ENCODE results near the gene SUN2.

SUN2 gene

GRCh38 chr22:38768036-38768435, 12.2 kb upstream of the SUN2 start:
- FAIRE-seq (no peak), DNase-seq (ENCODE audit: insufficient read length, low spot score) (no peak)
- TF ChIP-seq POLR2AphosphoS5 (IDR thresholded peaks at IDR 0.05; ENCODE audit: low read depth, low read length) (no peak), PAX5 (IDR thresholded peaks at IDR 0.05; ENCODE audit: insufficient read depth, low read length, severe bottlenecking) (no peak), POU2F2 (IDR thresholded peaks at IDR 0.05; ENCODE audit: low read depth, low read length) (no peak), POLR2A (IDR thresholded peaks at IDR 0.05; ENCODE audit: low read depth, low read length) (no peak), SPI1 (IDR thresholded peaks at IDR 0.05; ENCODE audit: low read depth, low read length) (no peak), TAF1 (IDR thresholded peaks at IDR 0.05; ENCODE audit: low read depth, low read length) (no peak)

GRCh38 chr22:38767313-38767712, 11.5 kb upstream of the SUN2 start:
- no peak for TF ChIP-seq POLR2A (IDR thresholded peaks at IDR 0.05; ENCODE audit: low read depth, low read length)
- no peak for TF ChIP-seq PAX5 (IDR thresholded peaks at IDR 0.05; ENCODE audit: insufficient read depth, low read length, severe bottlenecking)
- TF ChIP-seq SPI1 (IDR thresholded peaks at IDR 0.05; ENCODE audit: low read depth, low read length), result no peak
- TF ChIP-seq TAF1 (IDR thresholded peaks at IDR 0.05; ENCODE audit: low read depth, low read length), result no peak
- no peak for TF ChIP-seq POLR2AphosphoS5 (IDR thresholded peaks at IDR 0.05; ENCODE audit: low read depth, low read length)
- TF ChIP-seq POU2F2 (IDR thresholded peaks at IDR 0.05; ENCODE audit: low read depth, low read length), result no peak
- DNase-seq (ENCODE audit: insufficient read length, low spot score), result no peak
- no peak for FAIRE-seq

GRCh38 chr22:38766076-38766777, 10.4 kb upstream of the SUN2 start:
- DNase-seq (ENCODE audit: insufficient read length, low spot score) (no peak), FAIRE-seq (peak; percentile 80)
- no peak for TF ChIP-seq POU2F2 (IDR thresholded peaks at IDR 0.05; ENCODE audit: low read depth, low read length)
- TF ChIP-seq PAX5 (IDR thresholded peaks at IDR 0.05; ENCODE audit: insufficient read depth, low read length, severe bottlenecking), result no peak
- no peak for TF ChIP-seq POLR2A (IDR thresholded peaks at IDR 0.05; ENCODE audit: low read depth, low read length)
- TF ChIP-seq TAF1 (IDR thresholded peaks at IDR 0.05; ENCODE audit: low read depth, low read length), result no peak
- no peak for TF ChIP-seq SPI1 (IDR thresholded peaks at IDR 0.05; ENCODE audit: low read depth, low read length)
- no peak for TF ChIP-seq POLR2AphosphoS5 (IDR thresholded peaks at IDR 0.05; ENCODE audit: low read depth, low read length)

- DNase-seq (ENCODE audit: insufficient read length, low spot score), result no peak
- TF ChIP-seq POU2F2 (IDR thresholded peaks at IDR 0.05; ENCODE audit: low read depth, low read length) (no peak), SPI1 (IDR thresholded peaks at IDR 0.05; ENCODE audit: low read depth, low read length) (no peak), POLR2A (IDR thresholded peaks at IDR 0.05; ENCODE audit: low read depth, low read length) (no peak), POLR2AphosphoS5 (IDR thresholded peaks at IDR 0.05; ENCODE audit: low read depth, low read length) (no peak), PAX5 (IDR thresholded peaks at IDR 0.05; ENCODE audit: insufficient read depth, low read length, severe bottlenecking) (no peak), TAF1 (IDR thresholded peaks at IDR 0.05; ENCODE audit: low read depth, low read length) (no peak)
Observed at GRCh38 chr22:38762551-38762983, 6.8 kb upstream of the SUN2 start.

GRCh38 chr22:38761202-38762162, 5.7 kb upstream of the SUN2 start:
- peak; percentile 98 for FAIRE-seq

More at GRCh38 chr22:38762551-38762983, 6.8 kb upstream of the SUN2 start:
- FAIRE-seq, result no peak

GRCh38 chr22:38760477-38761201, 4.8 kb upstream of the SUN2 start:
- FAIRE-seq, result peak; percentile 38
- DNase-seq (ENCODE audit: insufficient read length, low spot score), result no peak

More at GRCh38 chr22:38761202-38762162, 5.7 kb upstream of the SUN2 start:
- TF ChIP-seq POU2F2 (IDR thresholded peaks at IDR 0.05; ENCODE audit: low read depth, low read length), result peak; percentile 12; the same call in 1 of the 2 replicates
- TF ChIP-seq POLR2AphosphoS5 (IDR thresholded peaks at IDR 0.05; ENCODE audit: low read depth, low read length), result no peak
- TF ChIP-seq POLR2A (IDR thresholded peaks at IDR 0.05; ENCODE audit: low read depth, low read length), result no peak
- no peak for DNase-seq (ENCODE audit: insufficient read length, low spot score)

GRCh38 chr22:38759005-38759404, 3.2 kb upstream of the SUN2 start:
- no peak for FAIRE-seq
- no peak for DNase-seq (ENCODE audit: insufficient read length, low spot score)
- TF ChIP-seq TAF1 (IDR thresholded peaks at IDR 0.05; ENCODE audit: low read depth, low read length), result no peak
- no peak for TF ChIP-seq SPI1 (IDR thresholded peaks at IDR 0.05; ENCODE audit: low read depth, low read length)
- no peak for TF ChIP-seq POLR2A (IDR thresholded peaks at IDR 0.05; ENCODE audit: low read depth, low read length)
- TF ChIP-seq PAX5 (IDR thresholded peaks at IDR 0.05; ENCODE audit: insufficient read depth, low read length, severe bottlenecking), result no peak
- TF ChIP-seq POU2F2 (IDR thresholded peaks at IDR 0.05; ENCODE audit: low read depth, low read length), result no peak
- no peak for TF ChIP-seq POLR2AphosphoS5 (IDR thresholded peaks at IDR 0.05; ENCODE audit: low read depth, low read length)

More at GRCh38 chr22:38760477-38761201, 4.8 kb upstream of the SUN2 start:
- TF ChIP-seq TAF1 (IDR thresholded peaks at IDR 0.05; ENCODE audit: low read depth, low read length), result no peak
- no peak for TF ChIP-seq POLR2A (IDR thresholded peaks at IDR 0.05; ENCODE audit: low read depth, low read length)
- TF ChIP-seq POU2F2 (IDR thresholded peaks at IDR 0.05; ENCODE audit: low read depth, low read length), result no peak
- no peak for TF ChIP-seq SPI1 (IDR thresholded peaks at IDR 0.05; ENCODE audit: low read depth, low read length)
- no peak for TF ChIP-seq POLR2AphosphoS5 (IDR thresholded peaks at IDR 0.05; ENCODE audit: low read depth, low read length)
- no peak for TF ChIP-seq PAX5 (IDR thresholded peaks at IDR 0.05; ENCODE audit: insufficient read depth, low read length, severe bottlenecking)

- TF ChIP-seq POU2F2 (IDR thresholded peaks at IDR 0.05; ENCODE audit: low read depth, low read length), result no peak
- no peak for TF ChIP-seq SPI1 (IDR thresholded peaks at IDR 0.05; ENCODE audit: low read depth, low read length)
- no peak for TF ChIP-seq POLR2AphosphoS5 (IDR thresholded peaks at IDR 0.05; ENCODE audit: low read depth, low read length)
- TF ChIP-seq PAX5 (IDR thresholded peaks at IDR 0.05; ENCODE audit: insufficient read depth, low read length, severe bottlenecking), result no peak
- DNase-seq (ENCODE audit: insufficient read length, low spot score), result no peak
- FAIRE-seq, result peak; percentile 89
Observed at GRCh38 chr22:38758276-38758945, 2.6 kb upstream of the SUN2 start.

All from GM12891 (cell line).